T-helper 1 cell (primary cell): ENCODE measurements around the gene MAP4K2.

Experiments
- DNase-seq, 5 donors: peaks; one replicate each; pipeline ENCODE4 v3.0.0-alpha.2; 2012 to 2020

Gene MAP4K2

DNA sequence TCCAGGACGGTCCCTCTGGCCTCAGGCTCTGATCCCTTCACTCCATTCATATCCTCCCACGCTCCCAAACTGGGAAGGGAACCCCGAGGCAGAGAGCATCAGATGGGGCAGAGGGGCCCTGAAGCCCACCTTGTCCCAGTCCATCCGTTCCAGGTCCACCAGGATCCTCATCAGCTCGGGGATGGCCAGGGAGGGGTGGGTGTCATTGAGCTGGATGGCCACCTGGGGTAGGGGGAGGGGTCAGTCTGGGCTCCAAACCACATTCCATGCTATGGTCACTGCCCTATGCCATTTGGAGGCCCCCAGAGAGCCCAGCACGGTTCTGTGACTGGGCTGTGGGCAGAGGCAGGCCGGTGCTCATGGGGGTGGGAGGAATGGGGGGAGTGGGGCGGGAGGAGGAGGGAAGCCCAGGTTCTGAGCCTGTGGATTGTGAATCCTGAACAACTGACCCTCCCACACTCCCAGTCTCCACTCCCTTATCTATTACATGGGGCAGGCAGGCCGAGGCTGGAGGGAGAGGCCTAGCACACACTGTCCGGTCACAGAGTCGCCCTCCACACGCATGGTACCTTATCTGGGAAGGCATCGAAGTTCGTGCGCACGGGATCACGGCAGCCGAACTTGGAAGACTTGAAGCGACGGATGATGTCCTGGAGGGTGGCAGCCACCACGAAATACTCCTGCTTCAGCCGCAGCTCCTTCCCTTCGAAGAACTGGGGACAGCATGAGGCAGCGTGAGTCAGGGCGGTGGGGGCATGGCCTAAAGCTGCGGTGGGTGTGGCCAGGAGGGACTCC is 48.7 kb downstream of the MAP4K2 start:
- no peak for DNase-seq

DNA sequence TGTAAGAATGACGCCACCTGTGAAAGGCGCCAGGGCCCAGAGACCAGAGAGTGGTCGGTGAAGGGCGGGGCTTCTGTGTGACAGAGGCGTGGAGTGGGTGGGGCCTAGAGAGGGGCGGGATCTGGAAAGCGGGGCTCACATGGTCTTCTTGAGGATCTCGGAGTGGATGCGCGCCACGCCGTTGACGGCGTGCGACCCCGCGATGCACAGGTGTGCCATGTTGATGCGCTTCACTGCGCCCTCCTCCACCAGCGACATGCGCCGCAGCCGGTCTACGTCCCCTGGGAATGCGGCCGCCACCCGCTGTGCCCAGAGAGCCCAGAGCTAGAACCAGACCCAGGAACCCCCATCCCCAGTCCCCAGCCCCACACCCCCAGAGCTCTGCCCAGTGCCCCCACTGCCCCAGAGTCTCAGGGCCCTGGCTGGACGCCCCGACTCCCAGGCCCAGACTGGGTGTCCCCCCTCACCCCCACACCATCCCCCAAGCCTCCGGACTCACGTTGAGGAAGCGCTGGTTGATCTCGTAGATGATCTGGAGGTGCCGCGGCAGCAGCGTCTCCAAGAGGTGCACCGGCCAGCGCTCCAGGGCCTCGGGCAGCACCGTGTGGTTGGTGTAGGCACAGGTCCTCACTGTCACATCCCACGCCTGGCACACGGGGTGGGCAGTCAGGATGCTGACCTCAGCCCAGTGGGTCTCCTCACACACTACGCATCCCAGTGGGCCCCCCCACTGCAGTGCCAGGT is 49.5 kb downstream of the MAP4K2 start:
- no peak for DNase-seq

DNA sequence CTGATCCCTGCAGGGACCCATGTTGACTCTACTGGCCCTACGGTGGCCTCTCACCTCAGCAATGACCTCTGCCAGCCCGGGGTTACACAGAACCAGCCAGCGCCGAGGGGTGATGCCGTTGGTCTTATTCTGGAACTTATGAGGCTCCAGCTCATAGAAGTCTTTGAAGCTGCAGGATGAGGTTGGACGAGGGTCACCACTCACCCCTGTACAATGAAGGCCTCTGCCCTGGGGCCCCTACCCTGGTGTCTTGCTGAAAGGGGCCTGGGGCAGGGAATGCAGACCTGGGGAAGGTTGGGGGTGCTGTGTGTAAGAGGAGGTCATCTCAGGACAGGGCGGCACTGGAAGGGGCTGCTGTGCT is 50.0 kb downstream of the MAP4K2 start:
- DNase-seq, result no peak

DNA sequence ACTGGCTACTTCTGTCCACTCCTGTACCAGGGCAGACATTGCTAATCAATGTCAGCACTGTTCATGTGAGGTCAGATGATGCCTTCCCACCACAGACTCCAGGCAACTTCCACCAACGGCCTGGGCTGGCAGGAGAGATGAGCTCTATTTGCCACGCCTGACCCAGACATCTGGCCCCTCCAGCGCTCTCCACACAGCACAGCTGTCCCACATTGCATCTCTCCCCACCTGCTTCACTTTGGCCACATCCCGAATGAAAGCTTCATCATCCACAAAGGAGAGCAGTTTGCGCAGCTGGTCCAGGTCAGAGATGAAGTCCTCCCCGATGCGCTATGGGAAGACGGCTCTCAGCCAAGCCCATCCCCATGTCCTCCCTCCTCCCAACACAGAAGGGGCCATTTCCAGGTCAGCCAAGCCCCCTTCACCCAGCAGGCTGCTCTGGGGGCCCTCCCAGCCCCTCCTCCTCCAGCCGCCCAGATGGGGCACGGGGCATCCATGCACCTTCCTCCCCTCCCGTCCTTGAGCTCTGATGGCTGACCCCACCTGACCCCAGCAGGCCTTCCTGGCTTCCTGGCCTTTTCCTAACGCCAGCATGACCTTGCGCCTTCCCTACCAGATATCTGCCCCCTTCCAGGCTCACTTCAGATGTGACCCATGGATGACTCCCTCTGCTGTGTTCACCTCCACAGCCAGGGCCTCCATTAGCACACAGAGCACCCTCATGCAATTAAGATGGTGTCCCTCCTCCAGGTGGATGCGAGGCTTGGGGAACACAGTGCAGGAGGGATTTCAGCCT is 50.6 kb downstream of the MAP4K2 start:
- DNase-seq, result no peak

DNA sequence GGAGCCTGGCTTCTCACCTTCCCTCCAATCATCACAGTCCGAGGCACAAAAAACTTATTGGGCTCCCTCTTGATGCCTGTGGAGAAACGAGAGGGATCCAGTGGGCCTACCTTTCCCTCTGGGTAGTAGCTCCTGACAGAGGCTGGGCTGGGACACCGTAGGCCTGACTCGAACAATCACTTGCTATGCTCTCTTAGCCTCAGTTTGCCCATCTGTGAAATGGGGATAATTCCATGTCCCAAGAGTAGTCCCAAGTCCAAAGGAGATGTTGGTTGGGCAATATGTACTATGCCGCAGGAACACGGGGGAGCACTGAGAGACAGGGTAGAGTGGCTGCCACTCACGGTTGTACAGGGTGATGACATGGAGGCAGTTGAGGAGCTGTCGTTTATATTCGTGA is 51.4 kb downstream of the MAP4K2 start:
- no peak for DNase-seq

DNA sequence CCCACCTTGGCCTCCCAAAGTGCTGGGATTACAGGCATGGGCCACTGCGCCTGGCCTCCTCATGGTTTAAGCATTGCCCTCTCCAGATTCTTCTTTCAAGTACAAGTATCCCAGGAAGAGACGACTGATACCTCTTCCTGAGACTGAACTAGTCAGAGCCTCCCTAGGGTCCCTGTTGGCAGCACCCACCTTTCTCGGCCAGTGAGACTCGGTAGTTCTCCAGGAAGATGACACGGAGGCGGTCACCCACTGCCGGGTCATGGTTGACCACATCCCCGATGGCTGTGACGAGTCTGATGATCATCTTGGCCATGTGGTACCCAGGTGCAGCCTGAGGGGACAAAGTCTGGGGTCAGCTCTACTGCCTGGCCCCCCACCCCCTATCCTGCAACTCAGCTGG is 51.9 kb downstream of the MAP4K2 start:
- no peak for DNase-seq

DNA sequence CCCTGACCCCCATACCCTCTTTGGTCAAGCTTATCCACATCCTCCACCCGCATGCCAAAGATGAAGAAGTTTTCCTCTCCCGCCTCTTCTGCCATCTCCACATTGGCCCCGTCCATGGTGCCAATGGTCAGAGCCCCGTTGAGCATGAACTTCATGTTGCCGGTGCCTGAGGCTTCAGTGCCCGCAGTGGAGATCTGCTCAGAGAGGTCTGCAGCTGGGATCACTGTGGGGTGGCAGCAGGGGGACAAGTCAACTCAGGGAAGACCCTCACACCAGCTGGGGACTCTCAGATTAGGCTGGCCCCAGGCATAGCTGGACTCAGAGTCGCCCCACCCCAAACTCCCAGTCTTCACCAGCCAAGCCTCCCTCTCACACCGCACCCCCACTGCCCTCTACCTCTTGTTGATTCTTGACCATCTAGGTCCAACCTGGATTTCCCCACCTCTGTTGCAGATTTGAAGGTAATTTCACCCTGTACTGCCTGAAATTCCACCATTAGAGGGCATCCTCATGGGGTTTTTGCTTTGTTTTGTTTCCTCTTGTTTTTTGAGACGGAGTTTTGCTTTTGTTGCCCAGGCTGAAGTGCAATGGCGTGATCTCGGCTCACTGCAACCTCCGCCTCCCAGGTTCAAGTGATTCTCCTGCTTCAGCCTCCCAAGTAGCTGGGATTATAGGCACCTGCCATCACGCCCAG is 52.5 kb downstream of the MAP4K2 start:
- DNase-seq, result no peak

DNA sequence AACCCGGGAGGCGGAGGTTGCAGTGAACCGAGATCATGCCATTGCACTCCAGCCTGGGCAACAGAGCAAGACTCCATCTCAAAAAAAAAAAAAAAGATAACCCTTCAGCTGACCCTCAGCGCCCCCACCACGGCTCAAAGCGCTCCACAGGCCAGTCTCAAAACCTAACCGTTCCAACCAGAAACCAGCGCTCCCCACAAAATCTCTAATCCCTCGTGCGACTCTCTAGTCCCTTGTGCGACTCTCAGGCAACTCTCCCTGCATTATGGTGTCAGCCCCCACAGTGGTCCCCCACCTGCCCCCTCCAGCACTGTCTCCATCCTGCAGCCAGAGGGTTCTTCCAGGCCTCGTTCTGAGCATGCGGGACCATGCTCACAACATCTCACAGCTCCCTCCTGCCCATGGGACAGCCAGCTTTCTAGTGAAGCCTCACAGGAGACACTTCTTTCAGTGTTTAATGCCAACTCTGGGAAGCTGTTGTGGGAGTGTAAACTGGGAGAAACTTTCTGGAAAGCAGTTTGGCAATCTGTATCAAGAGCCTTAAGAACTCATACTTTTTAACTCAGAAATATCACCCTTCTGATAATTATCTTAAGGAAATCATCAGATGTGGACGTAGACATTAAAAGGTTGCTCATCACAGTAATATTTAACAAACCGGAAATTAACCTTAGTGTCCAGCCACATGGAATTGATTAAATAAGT is 54.9 kb downstream of the MAP4K2 start:
- peak in 1 of 5 donors; percentile 3 for DNase-seq

DNA sequence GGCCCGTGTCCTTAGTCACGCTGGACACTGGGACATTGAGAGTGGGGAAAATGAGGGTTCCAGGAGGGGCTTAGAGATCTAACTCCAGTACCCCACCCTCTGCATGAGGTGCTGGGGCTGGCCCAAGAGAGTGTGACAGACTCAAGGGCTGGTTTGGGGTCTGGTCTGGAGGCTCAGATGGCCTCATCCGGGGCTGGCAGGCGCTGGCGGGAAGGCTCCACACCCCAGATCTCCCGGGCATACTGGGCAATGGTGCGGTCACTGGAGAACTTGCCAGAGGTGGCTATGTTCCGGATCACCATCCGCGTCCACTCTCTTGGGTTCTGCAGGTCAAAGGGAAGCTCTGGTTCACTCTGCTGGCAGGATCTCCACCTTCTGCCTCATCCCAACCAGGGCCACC is 56.5 kb downstream of the MAP4K2 start:
- no peak for DNase-seq

DNA sequence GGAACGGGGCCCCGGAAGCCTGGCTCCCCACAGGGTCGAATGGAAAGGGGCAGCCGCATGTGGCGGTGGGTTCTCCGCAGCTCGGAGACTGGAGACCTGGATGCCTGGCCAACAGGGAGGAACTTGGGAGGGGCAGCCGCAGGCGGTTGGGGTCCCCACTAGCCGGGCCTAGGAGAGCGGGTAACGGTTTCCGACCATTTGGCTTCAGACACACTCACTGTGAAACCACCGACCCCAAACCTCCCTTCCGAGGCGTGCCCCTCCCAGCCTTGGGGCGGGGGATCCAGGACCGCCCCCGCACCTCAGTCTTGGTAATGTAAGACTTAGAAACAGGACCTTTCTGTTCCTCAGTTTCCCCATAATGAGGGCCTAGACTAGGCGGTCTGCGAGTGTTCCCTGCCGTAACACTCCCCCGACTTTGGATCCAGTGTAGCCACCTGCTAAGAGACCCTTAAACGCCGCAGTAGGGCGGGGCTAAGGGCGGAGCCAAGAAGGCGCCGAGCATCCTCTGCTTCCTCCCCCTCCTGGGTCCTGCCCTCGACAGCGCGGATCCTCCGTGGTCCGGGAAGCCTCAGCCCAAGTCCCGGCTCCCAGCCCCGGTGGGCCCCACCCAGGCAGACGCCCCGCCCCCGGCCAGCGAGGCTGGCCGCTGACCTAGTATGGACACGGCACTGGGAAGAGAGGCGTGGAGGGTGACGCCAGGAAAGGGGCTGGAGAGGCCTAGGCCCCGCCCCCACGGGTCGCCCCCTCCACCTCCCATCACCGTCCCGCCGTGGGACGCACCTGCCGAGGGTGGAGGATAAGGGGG is 57.3 kb downstream of the MAP4K2 start:
- DNase-seq, result peak; percentile 58 to 89 (median 71)

DNA sequence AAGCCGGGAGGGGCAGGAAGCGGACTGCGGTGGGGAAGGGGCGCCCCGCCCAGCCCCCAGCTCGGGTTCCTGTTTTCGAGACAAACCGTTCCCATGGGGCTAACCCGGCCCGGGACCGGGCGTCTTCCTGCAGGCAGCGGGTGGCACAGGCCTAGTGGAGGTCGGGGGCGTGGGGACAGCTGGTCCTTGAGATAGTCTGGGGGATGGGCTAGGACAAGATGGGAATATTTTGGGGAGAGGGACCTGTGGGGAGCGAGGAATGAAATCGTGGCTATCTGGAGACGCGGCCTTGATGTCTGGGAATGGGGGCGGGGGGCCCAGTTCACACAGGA is 57.9 kb downstream of the MAP4K2 start:
- peak; percentile 70 to 91 (median 79) for DNase-seq

DNA sequence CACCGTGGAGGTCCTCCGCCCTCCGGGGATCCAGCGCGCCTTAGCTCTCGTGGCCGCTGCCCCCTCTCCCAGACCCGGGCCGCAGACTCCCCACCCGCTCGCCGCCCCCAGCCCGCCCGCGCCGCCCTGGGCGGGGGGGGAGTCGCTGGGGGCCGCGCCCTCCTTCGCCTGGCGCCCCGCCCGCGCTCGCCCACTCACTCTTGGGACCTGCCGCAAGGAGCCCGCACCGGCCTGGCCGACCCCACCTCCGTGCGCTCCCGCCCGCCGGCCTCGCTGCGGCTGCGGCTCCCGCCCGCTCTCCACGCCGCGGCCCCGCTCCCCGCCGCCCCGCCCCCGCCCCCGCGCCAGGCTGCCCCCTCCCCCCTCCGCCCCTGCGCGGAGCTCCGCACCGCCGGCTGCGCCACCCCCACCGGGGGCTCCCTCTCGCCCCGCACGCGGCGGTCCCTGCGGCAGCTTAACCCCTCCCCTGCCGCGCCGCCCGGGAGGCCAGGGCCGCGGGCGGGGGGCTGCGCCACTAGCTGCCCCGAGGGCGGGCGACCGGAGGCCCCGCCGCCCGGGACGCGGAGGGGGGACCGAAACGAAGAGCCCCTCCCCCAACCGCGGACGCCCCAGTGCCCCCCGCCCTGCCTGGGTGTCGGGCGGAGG is 58.3 kb downstream of the MAP4K2 start:
- peak in 3 of 5 donors; percentile 33 to 59 (median 41) for DNase-seq

DNA sequence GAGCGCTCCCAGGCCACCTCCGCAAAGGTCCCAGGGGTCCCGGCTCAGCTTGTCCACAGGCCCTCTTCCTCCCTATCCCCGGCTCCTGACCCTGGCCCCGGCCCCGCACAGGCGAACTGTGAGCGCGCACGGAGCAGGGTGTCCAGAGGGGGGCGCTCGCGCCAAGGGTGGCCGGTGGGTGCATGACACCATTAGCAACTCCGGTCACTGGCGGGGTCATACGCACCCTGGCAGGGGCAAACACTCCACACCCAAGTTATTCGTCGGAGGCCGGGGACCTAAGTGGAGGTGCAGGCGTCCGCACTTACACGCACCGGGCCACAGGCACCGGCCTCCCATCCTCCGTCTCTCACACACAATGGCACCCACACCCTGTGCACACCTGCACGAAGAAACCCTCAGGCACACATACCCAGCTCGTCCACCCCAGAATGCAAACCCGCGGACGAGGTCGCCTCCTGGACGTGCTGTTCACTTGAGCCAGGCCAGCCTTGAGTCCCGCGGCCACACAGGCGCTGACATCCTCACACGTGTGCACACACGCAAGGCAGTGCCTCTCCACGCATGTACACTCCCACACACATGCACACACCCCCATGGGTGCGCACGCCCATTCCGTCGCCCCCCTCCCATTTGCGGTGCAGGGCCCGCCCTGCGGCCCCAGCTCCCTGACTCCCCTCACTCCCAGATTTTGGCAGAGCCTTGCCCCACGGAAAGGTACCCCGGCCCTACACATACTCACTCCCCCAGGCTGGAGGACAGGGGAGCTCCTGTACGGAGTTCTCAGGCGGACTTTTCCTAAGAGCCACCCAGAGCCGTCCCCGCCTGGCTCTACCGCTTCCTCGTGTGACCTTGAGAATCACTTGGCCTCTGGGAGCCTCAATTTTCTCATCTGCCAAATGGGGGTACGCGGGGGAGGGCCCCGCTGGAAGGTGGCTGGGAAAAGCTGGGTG is 59.1 kb downstream of the MAP4K2 start, which contains the start of gene RASGRP2:
Gene RASGRP2, minus strand, starts transcription at position 552 of the 953 bp plus-strand sequence. CDS start 1,276 bp downstream, outside the sequence.
- peak; percentile 75 to 86 (median 83) for DNase-seq

DNA sequence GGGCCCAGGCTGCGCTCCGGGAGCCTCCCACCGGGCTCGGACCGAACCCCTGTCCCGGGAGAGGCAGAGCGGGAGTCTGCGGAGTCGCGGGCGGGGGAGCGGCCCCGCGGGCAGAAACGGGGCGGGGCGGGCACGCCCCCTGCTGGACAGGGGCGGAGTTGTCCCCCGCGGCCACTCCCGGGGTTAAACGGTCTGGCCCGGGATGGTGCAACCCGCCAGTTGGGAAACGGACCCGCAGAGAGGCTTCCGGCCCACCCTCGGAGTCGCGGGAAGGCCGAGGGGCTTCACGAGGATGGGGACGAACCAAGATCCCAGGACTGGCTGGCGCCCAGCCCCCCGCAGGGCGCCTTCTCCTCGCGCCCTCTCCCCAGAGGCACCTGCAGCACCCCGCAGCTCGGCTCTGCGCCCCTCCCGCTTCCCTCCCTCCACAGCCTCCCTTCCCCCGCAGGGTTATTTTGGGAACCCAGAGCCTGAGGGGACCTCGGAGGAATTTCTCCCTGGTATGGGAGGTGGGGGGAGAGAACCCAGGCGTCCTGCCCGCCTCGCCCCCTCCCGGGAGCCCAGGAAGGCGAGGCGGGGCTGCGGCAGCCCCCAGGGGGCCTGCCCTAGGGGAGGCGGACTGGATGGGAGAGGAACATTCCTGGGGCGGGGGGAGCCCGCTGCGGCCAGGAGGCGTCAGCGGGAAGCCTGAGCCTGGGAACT is 60.0 kb downstream of the MAP4K2 start:
- peak; percentile 48 to 75 (median 69) for DNase-seq

DNA sequence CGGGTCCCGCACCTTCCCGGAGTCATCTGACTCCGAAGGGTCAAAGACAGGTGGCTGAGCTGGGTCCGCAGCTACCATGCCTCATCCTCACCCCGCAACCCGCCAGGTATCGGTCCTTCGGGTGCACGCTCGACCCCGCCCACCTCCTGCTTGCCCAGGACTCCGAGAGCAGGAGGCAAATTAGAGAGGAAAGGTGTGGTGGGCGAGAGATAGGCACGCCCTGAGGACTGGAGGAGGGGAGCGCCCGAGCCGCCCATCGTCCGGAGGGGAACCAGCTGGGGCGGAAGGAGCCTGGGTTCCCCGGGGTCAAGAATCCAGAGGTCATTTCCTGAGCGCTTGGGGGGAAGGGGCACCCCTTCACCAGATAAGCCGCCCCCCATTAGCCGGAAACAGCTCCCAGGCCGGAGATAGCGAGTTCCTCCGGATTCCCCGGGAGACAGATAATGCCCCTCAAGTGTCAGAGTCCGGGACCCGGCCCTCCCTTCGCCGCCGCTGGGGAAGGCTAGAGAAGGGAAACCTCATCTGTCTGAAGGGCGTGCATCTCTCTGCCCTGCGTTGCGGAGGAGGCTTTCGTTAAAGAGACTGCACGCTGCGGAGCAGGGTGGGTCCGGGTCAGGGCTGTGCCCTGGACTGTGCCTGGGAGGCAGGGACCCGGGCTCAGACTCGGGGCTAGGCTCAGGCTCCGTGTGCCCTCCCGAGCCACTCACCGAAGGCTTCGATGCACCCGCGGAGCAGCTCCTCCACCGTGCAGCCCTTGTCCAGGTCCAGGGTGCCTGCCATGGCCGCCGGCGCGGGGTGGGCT is 60.7 kb downstream of the MAP4K2 start:
- no peak for DNase-seq

DNA sequence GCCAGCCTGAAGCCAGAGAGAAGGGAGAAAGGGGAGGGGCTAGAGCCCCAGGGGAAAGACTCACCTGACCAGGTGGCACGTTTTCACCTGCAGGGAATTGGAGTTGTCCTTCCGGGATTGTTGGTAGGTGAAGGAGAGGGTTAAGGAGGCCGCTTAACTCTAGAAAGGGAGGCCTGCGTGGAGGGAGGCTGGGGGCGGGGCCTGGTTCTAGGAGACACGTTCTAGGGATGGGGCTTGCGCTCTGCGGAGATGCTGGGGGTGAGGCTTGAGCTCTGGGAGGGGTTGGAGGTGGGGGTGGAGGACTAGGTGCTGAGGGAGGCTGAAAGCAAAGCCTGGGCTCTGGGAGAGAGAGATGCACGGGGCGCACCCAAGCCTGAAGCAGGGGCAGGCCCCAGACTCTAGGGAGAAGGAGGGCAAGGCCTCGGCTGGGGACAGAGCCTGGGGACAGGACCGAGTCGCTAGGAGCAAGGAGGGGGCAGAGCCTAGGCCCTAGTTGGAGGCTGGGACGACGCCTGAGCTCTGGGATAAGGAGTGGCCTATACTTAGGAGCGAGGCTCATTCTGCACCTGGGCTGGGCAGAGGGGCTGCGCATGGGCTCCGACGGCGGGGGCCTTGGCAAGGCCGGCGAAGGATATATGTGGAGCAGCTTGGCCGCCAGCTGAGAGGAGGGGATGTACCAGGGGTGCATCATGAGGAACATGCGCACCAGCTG is 61.5 kb downstream of the MAP4K2 start:
- DNase-seq, result no peak

DNA sequence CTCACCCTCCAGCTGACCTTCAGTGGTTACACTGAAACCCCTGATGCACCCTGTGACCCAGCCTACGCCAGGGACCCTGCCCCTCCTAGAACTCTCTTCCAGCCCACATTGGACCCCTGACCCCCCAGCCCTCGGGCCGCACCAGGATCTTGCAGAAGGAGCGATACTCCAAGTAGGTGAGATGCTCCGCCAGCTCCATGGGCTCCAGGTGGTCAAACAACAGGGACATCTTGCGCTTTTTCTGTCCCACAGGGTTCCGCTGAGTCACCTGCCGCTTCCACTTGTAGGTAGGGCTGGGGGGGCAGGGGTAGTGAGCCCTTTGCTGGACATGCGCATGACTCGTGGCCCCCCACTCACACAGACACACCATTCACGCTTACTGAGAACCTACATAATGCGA is 63.1 kb downstream of the MAP4K2 start:
- DNase-seq, result no peak
